GM12874 (cell line): ENCODE data around the gene PER3.

Experiments used
- TF ChIP-seq, protein P1 (sequence below): IDR thresholded peaks from 2 replicates; pipeline ENCODE4 v1.5.1; 2011; ENCODE audit warnings: low read depth, mild to moderate bottlenecking, control low read depth, low read length, moderate library complexity; ENCODE audit not compliant: insufficient read depth

PER3 gene

GRCh38 chr1:7856345-7856744 lies 72.3 kb downstream of the PER3 start:
- TF ChIP-seq, protein P1, sequence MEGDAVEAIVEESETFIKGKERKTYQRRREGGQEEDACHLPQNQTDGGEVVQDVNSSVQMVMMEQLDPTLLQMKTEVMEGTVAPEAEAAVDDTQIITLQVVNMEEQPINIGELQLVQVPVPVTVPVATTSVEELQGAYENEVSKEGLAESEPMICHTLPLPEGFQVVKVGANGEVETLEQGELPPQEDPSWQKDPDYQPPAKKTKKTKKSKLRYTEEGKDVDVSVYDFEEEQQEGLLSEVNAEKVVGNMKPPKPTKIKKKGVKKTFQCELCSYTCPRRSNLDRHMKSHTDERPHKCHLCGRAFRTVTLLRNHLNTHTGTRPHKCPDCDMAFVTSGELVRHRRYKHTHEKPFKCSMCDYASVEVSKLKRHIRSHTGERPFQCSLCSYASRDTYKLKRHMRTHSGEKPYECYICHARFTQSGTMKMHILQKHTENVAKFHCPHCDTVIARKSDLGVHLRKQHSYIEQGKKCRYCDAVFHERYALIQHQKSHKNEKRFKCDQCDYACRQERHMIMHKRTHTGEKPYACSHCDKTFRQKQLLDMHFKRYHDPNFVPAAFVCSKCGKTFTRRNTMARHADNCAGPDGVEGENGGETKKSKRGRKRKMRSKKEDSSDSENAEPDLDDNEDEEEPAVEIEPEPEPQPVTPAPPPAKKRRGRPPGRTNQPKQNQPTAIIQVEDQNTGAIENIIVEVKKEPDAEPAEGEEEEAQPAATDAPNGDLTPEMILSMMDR: 0 out of 2 replicates have a peak, but pooled peaks have one; percentile 6

DNA sequence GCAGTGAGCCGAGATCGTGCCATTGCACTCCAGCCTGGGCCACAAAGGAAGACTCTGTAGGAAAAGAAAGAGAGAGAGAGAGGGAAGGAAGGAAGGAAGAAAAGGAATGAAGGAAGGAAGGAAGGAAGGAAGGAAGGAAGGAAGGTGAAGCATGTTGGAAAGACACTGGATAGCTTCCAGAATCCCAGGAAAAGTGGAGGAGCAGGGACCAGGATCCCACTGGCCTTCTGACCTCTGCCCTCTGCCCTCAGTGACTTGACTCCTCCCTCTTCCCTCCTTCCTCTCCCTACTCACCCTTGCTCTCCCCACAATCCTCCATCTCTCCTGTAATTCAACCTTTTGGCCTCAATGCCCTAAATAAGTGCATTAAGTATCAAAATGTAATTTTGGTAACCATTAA lies 72.9 kb downstream of the PER3 start:
- TF ChIP-seq, protein P1: no peak

DNA sequence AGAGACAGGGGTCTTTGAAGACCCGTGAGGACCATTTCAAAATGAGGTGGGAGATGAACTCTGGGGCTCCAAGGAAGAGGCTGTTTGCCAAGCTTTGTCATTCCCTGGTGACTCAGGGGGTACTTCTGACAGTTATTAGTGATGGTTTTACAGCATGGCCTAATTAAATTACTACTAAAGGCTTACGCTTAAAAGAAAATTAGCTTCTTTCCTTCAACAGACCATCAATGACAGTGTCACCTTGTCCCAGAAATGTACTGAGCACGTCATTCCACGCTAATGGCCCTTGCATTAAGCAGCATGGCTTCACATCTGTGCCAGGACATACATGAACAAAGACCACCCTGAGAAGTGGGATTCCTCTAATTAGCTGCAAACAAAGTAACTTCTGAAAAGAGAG lies 73.9 kb downstream of the PER3 start:
- TF ChIP-seq, protein P1: no peak

DNA sequence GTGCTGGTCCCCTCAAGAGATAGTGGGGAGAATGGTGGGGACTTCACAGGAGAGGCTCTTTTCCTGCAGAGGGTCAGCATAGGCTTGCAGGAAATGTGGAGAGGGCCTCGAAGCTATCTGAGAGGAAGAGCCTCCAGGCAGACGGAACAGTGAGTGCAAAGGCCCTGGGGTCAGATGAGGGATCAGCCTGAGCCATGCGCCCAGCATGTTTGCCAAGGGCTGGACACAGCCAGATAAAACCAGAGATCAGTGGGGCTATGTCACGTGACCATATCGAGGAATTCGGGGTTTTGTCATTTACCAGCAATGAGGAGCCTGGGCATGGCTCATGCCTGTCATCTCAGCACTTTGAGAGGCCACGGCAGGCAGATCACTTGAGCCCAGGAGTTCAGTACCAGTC lies 75.3 kb downstream of the PER3 start:
- TF ChIP-seq, protein P1: no peak

DNA sequence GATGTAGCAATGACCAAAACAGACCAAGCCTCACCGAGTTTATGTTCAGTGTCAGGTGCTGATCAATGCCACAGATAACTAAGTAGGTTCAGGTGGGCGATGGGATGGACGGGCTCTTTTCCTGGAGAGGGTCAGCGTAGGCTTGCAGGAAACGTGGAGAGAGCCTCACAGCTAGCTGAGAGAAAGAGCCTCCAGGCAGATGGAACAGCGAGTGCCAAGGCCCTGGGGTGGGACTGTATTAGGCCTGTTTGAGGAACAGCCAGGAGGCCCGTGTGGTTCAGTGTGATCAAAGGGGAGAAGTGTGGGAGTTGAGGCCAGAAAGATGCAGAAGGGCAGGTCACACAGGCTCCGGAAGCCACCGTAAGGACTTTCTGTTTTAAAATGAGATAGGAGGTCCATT lies 76.0 kb downstream of the PER3 start:
- TF ChIP-seq, protein P1: no peak

DNA sequence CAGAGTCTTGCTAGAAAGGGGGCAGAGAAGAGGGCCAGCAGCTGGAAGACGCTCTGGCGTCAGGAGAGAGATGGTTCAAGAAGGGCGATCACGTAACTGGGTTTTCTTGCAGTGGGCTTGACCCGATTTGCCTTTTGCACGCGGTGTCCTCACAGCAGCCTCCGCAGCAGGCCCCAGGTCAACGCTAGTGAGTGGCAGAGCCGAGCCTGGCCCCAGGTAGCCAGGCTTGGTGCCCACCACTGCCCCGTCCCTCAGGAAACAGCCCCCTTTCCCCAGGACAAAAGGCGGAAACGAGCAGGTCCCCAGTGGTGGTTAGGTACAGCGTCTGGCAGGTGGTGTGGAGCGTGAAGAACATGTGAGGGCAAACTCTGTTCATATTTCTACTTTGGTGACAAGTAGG lies 77.4 kb downstream of the PER3 start:
- TF ChIP-seq, protein P1: no peak

- TF ChIP-seq, protein P1: no peak
These were observed 78.3 kb downstream of the PER3 start for GRCh38 chr1:7862211-7863060.
